Dermis microvascular lymphatic vessel endothelial cell (primary cell): ENCODE data around the gene GNGT2. TPM values are rescaled to one million over a fixed set of nuclear protein-coding genes. Genes with fewer than 3 reads are reported as not detected.

Experiments used
- DNase-seq, 2 donors: peaks; one replicate each; pipeline versions ENCODE4 v3.0.0 to v3.0.0-alpha.2; 2010; ENCODE audit warnings: low read depth in 2 of 2
- total RNA-seq: library from RNA; depleted of rRNA; stranded (reverse); fragments of >200 nt; gene quantifications from 2 replicates; pipeline ENCODE4 v1.2.1, GENCODE V29; 2014

Gene GNGT2
- total RNA-seq: 1.1 and 2.4 TPM in 2 replicates

GRCh38 chr17:49210158-49211029 lies at the start of gene GNGT2, which contains the start of gene ABI3:
TSS of gene GNGT2 (minus strand) at chr17:49210574. CDS start at chr17:49207422, 3,152 bp downstream.
TSS of gene ABI3 (plus strand) at chr17:49210707. CDS start at chr17:49210725, 18 bp downstream.
- DNase-seq: peak; percentile 74 to 93

GRCh38 chr17:49259663-49260010 lies 49.3 kb upstream of the GNGT2 start:
- DNase-seq: no peak

- no peak for DNase-seq
Observed at GRCh38 chr17:49258394-49258793, 48.0 kb upstream of the GNGT2 start.

- DNase-seq: no peak
Observed at GRCh38 chr17:49255125-49255524, 44.8 kb upstream of the GNGT2 start.

- no peak for DNase-seq
Observed at GRCh38 chr17:49254066-49254465, 43.7 kb upstream of the GNGT2 start.

- DNase-seq: no peak
Observed at GRCh38 chr17:49252148-49252695, 41.8 kb upstream of the GNGT2 start.

GRCh38 chr17:49249890-49250522 lies 39.6 kb upstream of the GNGT2 start:
- no peak for DNase-seq

GRCh38 chr17:49249292-49249794 lies 39.0 kb upstream of the GNGT2 start:
- DNase-seq: no peak

GRCh38 chr17:49247944-49248343 lies 37.6 kb upstream of the GNGT2 start:
- no peak for DNase-seq

GRCh38 chr17:49244839-49245238 lies 34.5 kb upstream of the GNGT2 start:
- no peak for DNase-seq

- DNase-seq: no peak
Observed at GRCh38 chr17:49242813-49243212, 32.4 kb upstream of the GNGT2 start.

- DNase-seq: no peak
Observed at GRCh38 chr17:49241692-49242397, 31.5 kb upstream of the GNGT2 start.

GRCh38 chr17:49241040-49241439 lies 30.7 kb upstream of the GNGT2 start:
- DNase-seq: no peak

- no peak for DNase-seq
Observed at GRCh38 chr17:49240619-49241018, 30.2 kb upstream of the GNGT2 start.

GRCh38 chr17:49239963-49240362 lies 29.6 kb upstream of the GNGT2 start:
- DNase-seq: no peak

- DNase-seq: no peak
Observed at GRCh38 chr17:49235896-49236295, 25.5 kb upstream of the GNGT2 start.

GRCh38 chr17:49234509-49235080 lies 24.2 kb upstream of the GNGT2 start:
- DNase-seq: no peak

GRCh38 chr17:49231563-49231894 lies 21.2 kb upstream of the GNGT2 start:
- DNase-seq: no peak

GRCh38 chr17:49230636-49231562 lies 20.5 kb upstream of the GNGT2 start, which contains the start of gene PHOSPHO1:
TSS of gene PHOSPHO1 (minus strand) at chr17:49230787. CDS start at chr17:49226691, 4,096 bp downstream.
- peak; percentile 60 to 86 for DNase-seq
